ENCODE data around the gene LRRC4C.

- TF ChIP-seq, protein P1, sequence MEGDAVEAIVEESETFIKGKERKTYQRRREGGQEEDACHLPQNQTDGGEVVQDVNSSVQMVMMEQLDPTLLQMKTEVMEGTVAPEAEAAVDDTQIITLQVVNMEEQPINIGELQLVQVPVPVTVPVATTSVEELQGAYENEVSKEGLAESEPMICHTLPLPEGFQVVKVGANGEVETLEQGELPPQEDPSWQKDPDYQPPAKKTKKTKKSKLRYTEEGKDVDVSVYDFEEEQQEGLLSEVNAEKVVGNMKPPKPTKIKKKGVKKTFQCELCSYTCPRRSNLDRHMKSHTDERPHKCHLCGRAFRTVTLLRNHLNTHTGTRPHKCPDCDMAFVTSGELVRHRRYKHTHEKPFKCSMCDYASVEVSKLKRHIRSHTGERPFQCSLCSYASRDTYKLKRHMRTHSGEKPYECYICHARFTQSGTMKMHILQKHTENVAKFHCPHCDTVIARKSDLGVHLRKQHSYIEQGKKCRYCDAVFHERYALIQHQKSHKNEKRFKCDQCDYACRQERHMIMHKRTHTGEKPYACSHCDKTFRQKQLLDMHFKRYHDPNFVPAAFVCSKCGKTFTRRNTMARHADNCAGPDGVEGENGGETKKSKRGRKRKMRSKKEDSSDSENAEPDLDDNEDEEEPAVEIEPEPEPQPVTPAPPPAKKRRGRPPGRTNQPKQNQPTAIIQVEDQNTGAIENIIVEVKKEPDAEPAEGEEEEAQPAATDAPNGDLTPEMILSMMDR (IDR thresholded peaks at IDR 0.05) = no peak
- TF ChIP-seq POLR2A (IDR thresholded peaks at IDR 0.05) = no peak
Measured at GRCh38 chr11:40998920-40999319, 460.5 kb downstream of the LRRC4C start.
